ENCODE measurements around the gene SLC30A1.

Gene SLC30A1

DNA sequence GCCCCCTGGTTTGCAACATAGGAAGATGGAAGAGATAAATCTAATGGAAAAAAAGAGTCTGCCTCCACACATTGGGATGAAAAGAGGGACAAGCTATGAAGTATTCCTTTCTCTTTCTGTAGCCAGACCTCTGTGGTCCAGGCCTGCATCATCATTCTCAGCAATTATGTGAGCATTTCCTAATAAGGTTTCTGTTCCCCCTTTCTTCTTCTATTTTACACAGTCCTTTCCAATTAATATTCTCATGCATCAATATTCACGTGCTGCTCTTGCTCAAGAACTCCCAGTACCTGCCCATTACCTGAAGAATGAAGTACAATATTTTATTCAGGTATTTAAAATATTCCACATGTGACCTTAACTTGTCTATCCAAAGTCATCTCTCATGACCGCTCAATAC, 8.2 kb upstream of the SLC30A1 start:
- Histone ChIP-seq H4K91ac (ENCODE audit: low read depth, low read length, poor library complexity) (no peak overlapping the region), H2BK15ac (ENCODE audit: low read length) (no peak overlapping the region), H3K27ac (replicated peaks; ENCODE audit: low read length) (no peak overlapping the region), H3K14ac (ENCODE audit: low read length) (no peak overlapping the region), H3K36me3 (replicated peaks in 1 of 2; ENCODE audit: control insufficient read depth in 2 of 2, insufficient read depth in 2 of 2, low read length in 2 of 2) (no peaks in the 10 kb centered on the region), H3K9ac (ENCODE audit: low read depth, low read length, poor library complexity) (no peak overlapping the region), H3K4me3 (ENCODE audit: low read length in 2 of 2) (no peak overlapping the region), H2BK120ac (ENCODE audit: low read depth, low read length) (no peak overlapping the region), H2BK5ac (ENCODE audit: low read length) (no peak overlapping the region), H3K4me2 (ENCODE audit: insufficient read depth, low read length, poor library complexity, severe bottlenecking) (no peak overlapping the region), H4K8ac (ENCODE audit: low read depth, low read length) (no peak overlapping the region), H3K23ac (ENCODE audit: low read depth, low read length, poor library complexity) (no peak overlapping the region), H2AFZ (ENCODE audit: low read length) (no peak overlapping the region), H3K27me3 (ENCODE audit: control insufficient read depth in 3 of 3, insufficient read depth in 3 of 3, low read depth in 1 of 3, low read length in 3 of 3) (peaks cover 0 to 25% (median 0%) of the 10 kb centered on the region in 3 experiments), H3K79me1 (ENCODE audit: low read depth, low read length) (no peaks in the 10 kb centered on the region), H3K18ac (ENCODE audit: low read length) (no peak overlapping the region), H3K9me3 (replicated peaks in 1 of 2; ENCODE audit: control insufficient read depth in 2 of 2, insufficient read depth in 1 of 2, low read depth in 1 of 2, low read length in 2 of 2) (no peaks in the 10 kb centered on the region), H2BK12ac (ENCODE audit: low read length) (no peak overlapping the region), H3K4ac (ENCODE audit: low read length) (no peak overlapping the region), H3K4me1 (ENCODE audit: control insufficient read depth in 2 of 2, insufficient read depth in 1 of 2, low read depth in 1 of 2, low read length in 2 of 2) (no peaks in the 10 kb centered on the region), H2AK5ac (ENCODE audit: low read depth, low read length) (no peak overlapping the region)
- WGBS, 2 donors (ENCODE audit: extremely low coverage in 2 of 2, insufficient read length in 2 of 2, insufficient replicate concordance in 1 of 2) = no CpG with 5 or more reads among the region's 2 CpGs
- DNase-seq (ENCODE audit: low spot score) = no peak

DNA sequence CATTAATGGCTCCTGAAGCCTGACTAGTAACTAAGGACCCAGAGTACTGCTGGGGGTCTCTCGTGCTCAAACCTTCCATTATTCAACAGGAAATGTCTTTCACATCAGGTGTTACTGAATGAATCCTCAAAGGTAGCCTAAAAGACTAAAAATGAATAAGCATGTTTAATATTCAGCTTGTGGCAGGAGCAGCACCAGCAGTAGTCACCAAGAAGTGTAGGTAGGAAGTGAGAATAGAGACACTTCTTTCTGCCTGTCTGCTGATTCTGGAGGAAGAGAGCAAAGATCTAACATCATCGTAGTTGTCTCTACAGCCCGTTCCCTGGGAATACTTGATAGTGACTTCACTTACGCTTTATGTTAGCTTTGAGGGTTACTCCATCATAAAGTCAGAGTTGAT, 7.6 kb upstream of the SLC30A1 start:
- no peak overlapping the region for H3K4ac ChIP-seq (ENCODE audit: low read length)
- DNase-seq (ENCODE audit: low spot score) = no peak
- WGBS, 2 donors (ENCODE audit: extremely low coverage in 2 of 2, insufficient read length in 2 of 2, insufficient replicate concordance in 1 of 2) = no CpG with 5 or more reads among the region's 4 CpGs
- H3K23ac ChIP-seq (ENCODE audit: low read depth, low read length, poor library complexity) = no peak overlapping the region
- H3K27me3 ChIP-seq (ENCODE audit: control insufficient read depth in 3 of 3, insufficient read depth in 3 of 3, low read depth in 1 of 3, low read length in 3 of 3) = peaks cover 0 to 28% (median 0%) of the 10 kb centered on the region in 3 experiments
- no peaks in the 10 kb centered on the region for H3K79me1 ChIP-seq (ENCODE audit: low read depth, low read length)
- no peak overlapping the region for H3K9ac ChIP-seq (ENCODE audit: low read depth, low read length, poor library complexity)
- no peak overlapping the region for H3K4me3 ChIP-seq (ENCODE audit: low read length in 2 of 2)
- H2BK12ac ChIP-seq (ENCODE audit: low read length) = no peak overlapping the region
- no peak overlapping the region for H2BK5ac ChIP-seq (ENCODE audit: low read length)
- no peak overlapping the region for H3K14ac ChIP-seq (ENCODE audit: low read length)
- H3K36me3 ChIP-seq (replicated peaks in 1 of 2; ENCODE audit: control insufficient read depth in 2 of 2, insufficient read depth in 2 of 2, low read length in 2 of 2) = no peaks in the 10 kb centered on the region
- H3K4me1 ChIP-seq (ENCODE audit: control insufficient read depth in 2 of 2, insufficient read depth in 1 of 2, low read depth in 1 of 2, low read length in 2 of 2) = no peaks in the 10 kb centered on the region
- H4K8ac ChIP-seq (ENCODE audit: low read depth, low read length) = no peak overlapping the region
- no peak overlapping the region for H3K4me2 ChIP-seq (ENCODE audit: insufficient read depth, low read length, poor library complexity, severe bottlenecking)
- H3K27ac ChIP-seq (replicated peaks; ENCODE audit: low read length) = no peak overlapping the region
- H3K9me3 ChIP-seq (replicated peaks in 1 of 2; ENCODE audit: control insufficient read depth in 2 of 2, insufficient read depth in 1 of 2, low read depth in 1 of 2, low read length in 2 of 2) = no peaks in the 10 kb centered on the region
- no peak overlapping the region for H4K91ac ChIP-seq (ENCODE audit: low read depth, low read length, poor library complexity)
- H2AFZ ChIP-seq (ENCODE audit: low read length) = no peak overlapping the region
- H2BK120ac ChIP-seq (ENCODE audit: low read depth, low read length) = no peak overlapping the region
- no peak overlapping the region for H3K18ac ChIP-seq (ENCODE audit: low read length)
- H2BK15ac ChIP-seq (ENCODE audit: low read length) = no peak overlapping the region
- no peak overlapping the region for H2AK5ac ChIP-seq (ENCODE audit: low read depth, low read length)

DNA sequence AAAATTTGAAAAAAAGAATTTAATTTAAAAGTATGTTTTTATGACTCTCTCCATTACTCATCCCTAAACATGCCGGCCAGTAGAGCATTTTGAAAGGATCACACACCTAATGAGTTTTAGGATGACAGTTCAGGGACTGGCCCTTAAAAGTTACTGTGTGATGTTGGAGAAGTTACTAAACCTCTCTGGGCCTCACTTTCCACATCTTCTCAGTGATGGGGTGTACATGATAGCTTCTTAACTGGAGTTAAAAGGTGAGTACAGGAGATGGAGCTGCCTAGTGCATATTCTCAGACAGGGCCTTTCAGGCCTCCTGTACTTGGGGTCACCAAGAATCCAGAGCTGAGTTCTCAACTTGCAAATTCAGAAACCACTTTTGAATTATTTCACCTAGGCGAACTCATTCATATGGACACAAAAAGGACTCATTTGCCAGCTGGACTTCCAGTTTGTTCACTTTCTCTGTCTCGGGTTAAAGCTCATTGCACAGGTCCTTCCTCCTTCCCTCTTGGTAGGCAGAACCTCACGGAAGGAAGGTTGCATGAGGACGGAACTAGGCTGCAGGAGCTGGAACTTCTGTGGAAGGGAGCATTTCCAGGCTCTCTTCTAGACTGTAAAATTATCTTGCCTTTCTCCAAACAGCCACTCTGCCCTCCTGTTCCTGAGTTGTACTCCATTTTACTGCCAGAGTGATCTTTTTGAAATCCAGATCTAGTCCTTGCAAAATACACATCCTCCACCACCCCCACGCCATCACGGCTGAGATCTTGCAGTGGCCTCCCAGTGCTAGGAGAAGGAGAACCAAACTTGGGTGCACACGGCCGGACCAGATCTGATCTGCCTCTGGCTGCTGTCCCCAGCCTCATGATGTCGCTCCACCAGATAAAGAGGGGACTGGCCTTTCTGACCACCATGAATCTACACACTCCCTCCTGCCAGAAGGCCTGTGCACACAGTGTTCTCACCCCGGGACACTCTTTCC, 4.3 kb upstream of the SLC30A1 start:
- H3K4me1 ChIP-seq (ENCODE audit: control insufficient read depth in 2 of 2, insufficient read depth in 1 of 2, low read depth in 1 of 2, low read length in 2 of 2) = peaks cover 5 to 8% of the 10 kb centered on the region in 2 donors
- WGBS, 2 donors (ENCODE audit: extremely low coverage in 2 of 2, insufficient read length in 2 of 2, insufficient replicate concordance in 1 of 2) = no CpG with 5 or more reads among the region's 11 CpGs

DNA sequence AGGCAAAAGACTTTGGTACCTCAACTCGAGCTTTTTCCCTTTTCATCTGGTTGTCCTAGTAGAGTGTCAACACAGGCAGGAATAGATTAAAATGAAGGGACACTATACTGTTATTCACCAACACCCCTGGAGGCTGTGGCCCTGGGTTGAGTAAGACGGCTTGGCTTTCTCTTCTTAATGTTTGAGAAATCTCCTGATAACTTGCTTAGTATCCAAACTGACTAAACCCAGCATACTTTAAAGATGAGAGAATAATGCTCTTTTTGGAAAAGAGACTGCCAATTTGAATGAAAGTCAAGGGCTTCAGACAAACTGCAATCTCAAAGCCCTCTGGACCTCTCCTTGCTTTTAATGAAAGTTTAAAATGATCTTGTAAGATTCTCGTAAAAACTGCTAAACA, 2.6 kb upstream of the SLC30A1 start:
- no peak overlapping the region for H4K8ac ChIP-seq (ENCODE audit: low read depth, low read length)
- no peak overlapping the region for H2AK5ac ChIP-seq (ENCODE audit: low read depth, low read length)
- peaks cover 5 to 8% of the 10 kb centered on the region in 2 donors for H3K4me1 ChIP-seq (ENCODE audit: control insufficient read depth in 2 of 2, insufficient read depth in 1 of 2, low read depth in 1 of 2, low read length in 2 of 2)
- H2BK15ac ChIP-seq (ENCODE audit: low read length) = no peak overlapping the region
- no peak overlapping the region for H4K91ac ChIP-seq (ENCODE audit: low read depth, low read length, poor library complexity)
- H2BK120ac ChIP-seq (ENCODE audit: low read depth, low read length) = no peak overlapping the region
- peaks cover 9% of the 10 kb centered on the region for H3K79me1 ChIP-seq (ENCODE audit: low read depth, low read length)
- no peaks in the 10 kb centered on the region for H3K9me3 ChIP-seq (replicated peaks in 1 of 2; ENCODE audit: control insufficient read depth in 2 of 2, insufficient read depth in 1 of 2, low read depth in 1 of 2, low read length in 2 of 2)
- no peak overlapping the region for H2BK5ac ChIP-seq (ENCODE audit: low read length)
- H2BK12ac ChIP-seq (ENCODE audit: low read length) = no peak overlapping the region
- no peak overlapping the region for H3K14ac ChIP-seq (ENCODE audit: low read length)
- no peak overlapping the region for H3K18ac ChIP-seq (ENCODE audit: low read length)
- DNase-seq (ENCODE audit: low spot score) = no peak
- no CpG with 5 or more reads among the region's 3 CpGs for WGBS, 2 donors (ENCODE audit: extremely low coverage in 2 of 2, insufficient read length in 2 of 2, insufficient replicate concordance in 1 of 2)
- H2AFZ ChIP-seq (ENCODE audit: low read length) = peak overlapping the region; percentile 46
- H3K27me3 ChIP-seq (ENCODE audit: control insufficient read depth in 3 of 3, insufficient read depth in 3 of 3, low read depth in 1 of 3, low read length in 3 of 3) = peaks cover 0 to 27% (median 0%) of the 10 kb centered on the region in 3 experiments
- H3K4ac ChIP-seq (ENCODE audit: low read length) = no peak overlapping the region
- no peak overlapping the region for H3K9ac ChIP-seq (ENCODE audit: low read depth, low read length, poor library complexity)
- H3K23ac ChIP-seq (ENCODE audit: low read depth, low read length, poor library complexity) = no peak overlapping the region
- H3K4me2 ChIP-seq (ENCODE audit: insufficient read depth, low read length, poor library complexity, severe bottlenecking) = no peak overlapping the region
- H3K36me3 ChIP-seq (replicated peaks in 1 of 2; ENCODE audit: control insufficient read depth in 2 of 2, insufficient read depth in 2 of 2, low read length in 2 of 2) = no peaks in the 10 kb centered on the region
- no peak overlapping the region for H3K27ac ChIP-seq (replicated peaks; ENCODE audit: low read length)
- no peak overlapping the region for H3K4me3 ChIP-seq (ENCODE audit: low read length in 2 of 2)

More for the DNA sequence above, 4.3 kb upstream of the SLC30A1 start:
- H3K27ac ChIP-seq (replicated peaks; ENCODE audit: low read length) = no peak overlapping the region
- no peak overlapping the region for H2AK5ac ChIP-seq (ENCODE audit: low read depth, low read length)
- H3K14ac ChIP-seq (ENCODE audit: low read length) = no peak overlapping the region
- no peak overlapping the region for H3K4ac ChIP-seq (ENCODE audit: low read length)
- H3K27me3 ChIP-seq (ENCODE audit: control insufficient read depth in 3 of 3, insufficient read depth in 3 of 3, low read depth in 1 of 3, low read length in 3 of 3) = peaks cover 0 to 36% (median 0%) of the 10 kb centered on the region in 3 experiments
- no peak overlapping the region for H3K4me2 ChIP-seq (ENCODE audit: insufficient read depth, low read length, poor library complexity, severe bottlenecking)
- peaks cover 4% of the 10 kb centered on the region for H3K79me1 ChIP-seq (ENCODE audit: low read depth, low read length)
- no peak overlapping the region for H2BK12ac ChIP-seq (ENCODE audit: low read length)
- H3K9me3 ChIP-seq (replicated peaks in 1 of 2; ENCODE audit: control insufficient read depth in 2 of 2, insufficient read depth in 1 of 2, low read depth in 1 of 2, low read length in 2 of 2) = no peaks in the 10 kb centered on the region
- H2BK120ac ChIP-seq (ENCODE audit: low read depth, low read length) = no peak overlapping the region
- H2BK5ac ChIP-seq (ENCODE audit: low read length) = no peak overlapping the region
- DNase-seq (ENCODE audit: low spot score) = no peak
- no peak overlapping the region for H3K23ac ChIP-seq (ENCODE audit: low read depth, low read length, poor library complexity)
- no peak overlapping the region for H3K4me3 ChIP-seq (ENCODE audit: low read length in 2 of 2)
- no peaks in the 10 kb centered on the region for H3K36me3 ChIP-seq (replicated peaks in 1 of 2; ENCODE audit: control insufficient read depth in 2 of 2, insufficient read depth in 2 of 2, low read length in 2 of 2)
- H3K18ac ChIP-seq (ENCODE audit: low read length) = no peak overlapping the region
- H4K91ac ChIP-seq (ENCODE audit: low read depth, low read length, poor library complexity) = no peak overlapping the region
- no peak overlapping the region for H2AFZ ChIP-seq (ENCODE audit: low read length)
- H4K8ac ChIP-seq (ENCODE audit: low read depth, low read length) = no peak overlapping the region
- no peak overlapping the region for H3K9ac ChIP-seq (ENCODE audit: low read depth, low read length, poor library complexity)
- H2BK15ac ChIP-seq (ENCODE audit: low read length) = no peak overlapping the region

All from neuronal stem cell (in vitro differentiated cells).